Left ventricle myocardium inferior (tissue), 1 donor: ENCODE results near the gene ACSS3. TPM values are rescaled to one million over a fixed set of nuclear protein-coding genes. Genes with fewer than 3 reads are reported as not detected.

Source experiments
- DNase-seq: peaks from one replicate; pipeline ENCODE4 v3.0.0-alpha.2; 2020
- H3K27ac ChIP-seq: fragments of 200-600 bp; replicated peaks from 2 replicates; pipeline ENCODE4 v1.8.0; 2021
- H3K27me3 ChIP-seq: fragments of 200-600 bp; 2 replicates; pipeline ENCODE4 v1.8.0; 2021; ENCODE audit warnings: low read depth
- H3K36me3 ChIP-seq: fragments of 200-600 bp; 2 replicates; pipeline ENCODE4 v1.8.0; 2021
- H3K4me1 ChIP-seq: fragments of 200-600 bp; 2 replicates; pipeline ENCODE4 v1.8.0; 2021
- H3K4me3 ChIP-seq: fragments of 200-600 bp; 2 replicates; pipeline ENCODE4 v1.8.0; 2021; ENCODE audit warnings: mild to moderate bottlenecking, moderate library complexity
- H3K9me3 ChIP-seq: fragments of 200-600 bp; replicated peaks from 2 replicates; pipeline ENCODE4 v1.8.0; 2021
- CTCF ChIP-seq: fragments of 200-600 bp; IDR thresholded peaks from 2 replicates; pipeline ENCODE4 v1.8.0; 2021; ENCODE audit warnings: antibody characterized with exemption, mild to moderate bottlenecking, borderline replicate concordance
- intact Hi-C: fragments of 100-400 bp; cut with micrococcal nuclease; formaldehyde crosslinking; loops from one replicate; pipeline ENCODE4 v1.11.0; 2022
- total RNA-seq: library from RNA; stranded (reverse); fragmentation: NEBNext Ultra II Directional; extraction: Animal tissue kit (Norgen Biotek cat#: 25700); gene quantifications from one replicate; pipeline ENCODE4 v1.2.1, GENCODE V29; 2021
- donor health status: DM: no; HTN: yes; CAD: no; lungs with severe emphysema.

The ACSS3 gene
- total RNA-seq, 1 donor from 2014 or later: 24.5 TPM

GRCh38 chr12:81257947-81258551 is 180.2 kb downstream of the ACSS3 start:
- intact Hi-C loops: no loop called here
- no peak overlapping the region for H3K27ac ChIP-seq
- no peaks in the 10 kb centered on the region for H3K9me3 ChIP-seq
- peaks cover 4% of the 10 kb centered on the region for H3K36me3 ChIP-seq
- no peak for DNase-seq
- no peaks in the 10 kb centered on the region for H3K27me3 ChIP-seq
- TF ChIP-seq CTCF: peak; percentile 54
- H3K4me3 ChIP-seq: no peak overlapping the region
- H3K4me1 ChIP-seq: no peaks in the 10 kb centered on the region

GRCh38 chr12:81259360-81259759 is 181.5 kb downstream of the ACSS3 start:
- H3K27me3 ChIP-seq: no peaks in the 10 kb centered on the region
- DNase-seq: no peak
- intact Hi-C loops: no loop called here
- no peaks in the 10 kb centered on the region for H3K9me3 ChIP-seq
- H3K4me1 ChIP-seq: no peaks in the 10 kb centered on the region
- H3K4me3 ChIP-seq: no peak overlapping the region
- H3K27ac ChIP-seq: no peak overlapping the region
- no peak for TF ChIP-seq CTCF
- peaks cover 4% of the 10 kb centered on the region for H3K36me3 ChIP-seq

GRCh38 chr12:81261508-81262207 is 183.8 kb downstream of the ACSS3 start:
- intact Hi-C loops: no loop called here
- Histone ChIP-seq H3K4me1 (no peaks in the 10 kb centered on the region), H3K9me3 (no peaks in the 10 kb centered on the region), H3K27me3 (no peaks in the 10 kb centered on the region), H3K27ac (no peak overlapping the region), H3K36me3 (no peaks in the 10 kb centered on the region), H3K4me3 (no peak overlapping the region)
- DNase-seq: no peak
- TF ChIP-seq CTCF: no peak

GRCh38 chr12:81263072-81263471 is 185.2 kb downstream of the ACSS3 start:
- Histone ChIP-seq H3K36me3 (no peaks in the 10 kb centered on the region), H3K4me1 (no peaks in the 10 kb centered on the region), H3K27me3 (no peaks in the 10 kb centered on the region), H3K27ac (no peak overlapping the region), H3K9me3 (no peaks in the 10 kb centered on the region), H3K4me3 (no peak overlapping the region)
- intact Hi-C loops: no loop called here
- no peak for DNase-seq
- no peak for TF ChIP-seq CTCF

GRCh38 chr12:81270385-81270784 is 192.5 kb downstream of the ACSS3 start:
- TF ChIP-seq CTCF: no peak
- no peaks in the 10 kb centered on the region for H3K36me3 ChIP-seq
- H3K9me3 ChIP-seq: no peaks in the 10 kb centered on the region
- intact Hi-C loops: no loop called here
- no peak overlapping the region for H3K4me3 ChIP-seq
- no peak overlapping the region for H3K27ac ChIP-seq
- DNase-seq: no peak
- H3K4me1 ChIP-seq: no peaks in the 10 kb centered on the region
- no peaks in the 10 kb centered on the region for H3K27me3 ChIP-seq
